NCI-H748 treated with DMSO at 0.1 percent for 48 hours (cell line): ENCODE results near the gene TCAIM.

Experiments
- DNase-seq: peaks from one replicate; lab custom pipeline; 2025; lab: John Stamatoyannopoulos, UW

The TCAIM gene

GRCh38 chr3:44445786-44446185 lies 107.2 kb downstream of the TCAIM start:
- no peak for DNase-seq

- DNase-seq, result no peak
Measured at GRCh38 chr3:44446929-44447328, 108.4 kb downstream of the TCAIM start.

GRCh38 chr3:44451441-44451840 lies 112.9 kb downstream of the TCAIM start:
- no peak for DNase-seq

GRCh38 chr3:44454258-44454657 lies 115.7 kb downstream of the TCAIM start:
- DNase-seq, result no peak

GRCh38 chr3:44455318-44455717 lies 116.8 kb downstream of the TCAIM start:
- no peak for DNase-seq
